Sigmoid colon (tissue), 4 donors: ENCODE measurements around the gene RAB11FIP5.

Experiments used
- POLR2A ChIP-seq, 2 donors: fragments of 450-650 bp; IDR thresholded peaks; one replicate each; pipeline ENCODE4 v1.6.1; 2016; ENCODE audit warnings: antibody characterized with exemption in 2 of 2, mild to moderate bottlenecking in 2 of 2, moderate library complexity in 2 of 2
- POLR2AphosphoS5 ChIP-seq, 4 donors: sonication (generic); formaldehyde crosslinking; IDR thresholded peaks; one replicate each; pipeline ENCODE4 v1.6.1; 2017; ENCODE audit warnings: antibody characterized with exemption in 4 of 4
- TF ChIP-seq, protein P1 (sequence below), 4 experiments: fragments of 450-650 bp in 3 of 4; fragments of 200-600 bp in 1 of 4; IDR thresholded peaks; one replicate each; pipeline ENCODE4 v1.5.1; 2016 to 2019; ENCODE audit warnings: antibody characterized with exemption in 4 of 4, mild to moderate bottlenecking in 3 of 4, moderate library complexity in 2 of 4

DNA sequence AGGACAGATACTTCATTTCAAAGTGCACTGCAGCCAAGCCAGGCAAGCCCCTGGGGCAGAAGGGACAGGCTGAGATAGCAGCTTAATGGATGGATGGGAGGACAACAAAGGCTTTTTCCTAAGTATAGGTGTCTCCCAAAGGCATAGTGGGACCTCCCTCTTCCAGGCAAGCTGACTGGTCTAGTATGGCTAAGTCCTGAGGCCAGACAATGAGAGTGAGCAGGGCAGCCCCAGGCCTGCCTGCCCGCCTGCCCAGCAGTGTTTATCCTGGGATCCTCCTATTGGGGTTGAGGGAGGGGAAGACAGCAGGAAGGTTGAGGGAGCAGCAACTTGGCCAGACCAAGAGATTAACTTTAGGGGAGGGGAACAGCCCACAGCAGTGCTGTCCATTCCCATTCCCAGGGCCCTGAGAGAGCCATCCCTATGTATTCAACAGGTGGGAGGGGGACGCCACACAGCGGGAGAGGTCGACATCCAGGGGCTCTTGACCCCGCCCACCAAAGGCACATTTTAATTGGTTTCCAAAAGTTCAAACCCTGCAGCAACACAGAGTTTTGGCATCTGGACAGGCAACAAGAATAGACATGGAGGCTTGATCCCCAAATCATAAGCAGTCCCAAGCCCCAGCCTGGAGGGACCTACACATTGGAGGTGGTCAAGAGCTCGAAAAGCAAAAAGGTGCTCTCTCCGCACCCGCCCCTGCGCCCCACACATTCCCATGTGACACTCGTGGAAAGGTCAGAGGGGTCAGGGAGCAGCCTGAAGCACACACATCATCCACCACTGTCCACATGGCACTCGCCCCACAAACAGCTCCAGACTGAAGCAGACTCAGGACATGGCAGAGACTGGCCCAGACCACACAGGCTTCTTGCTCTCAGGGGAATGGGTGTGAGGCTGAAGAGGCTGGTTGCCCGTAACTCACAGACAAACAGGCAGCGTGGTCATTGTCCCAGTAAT lies 38.4 kb downstream of the RAB11FIP5 start:
- TF ChIP-seq POLR2A (IDR thresholded peaks at IDR 0.05) (no peak), POLR2AphosphoS5 (IDR thresholded peaks at IDR 0.05) (no peak)
- TF ChIP-seq, protein P1, sequence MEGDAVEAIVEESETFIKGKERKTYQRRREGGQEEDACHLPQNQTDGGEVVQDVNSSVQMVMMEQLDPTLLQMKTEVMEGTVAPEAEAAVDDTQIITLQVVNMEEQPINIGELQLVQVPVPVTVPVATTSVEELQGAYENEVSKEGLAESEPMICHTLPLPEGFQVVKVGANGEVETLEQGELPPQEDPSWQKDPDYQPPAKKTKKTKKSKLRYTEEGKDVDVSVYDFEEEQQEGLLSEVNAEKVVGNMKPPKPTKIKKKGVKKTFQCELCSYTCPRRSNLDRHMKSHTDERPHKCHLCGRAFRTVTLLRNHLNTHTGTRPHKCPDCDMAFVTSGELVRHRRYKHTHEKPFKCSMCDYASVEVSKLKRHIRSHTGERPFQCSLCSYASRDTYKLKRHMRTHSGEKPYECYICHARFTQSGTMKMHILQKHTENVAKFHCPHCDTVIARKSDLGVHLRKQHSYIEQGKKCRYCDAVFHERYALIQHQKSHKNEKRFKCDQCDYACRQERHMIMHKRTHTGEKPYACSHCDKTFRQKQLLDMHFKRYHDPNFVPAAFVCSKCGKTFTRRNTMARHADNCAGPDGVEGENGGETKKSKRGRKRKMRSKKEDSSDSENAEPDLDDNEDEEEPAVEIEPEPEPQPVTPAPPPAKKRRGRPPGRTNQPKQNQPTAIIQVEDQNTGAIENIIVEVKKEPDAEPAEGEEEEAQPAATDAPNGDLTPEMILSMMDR (IDR thresholded peaks at IDR 0.05), result no peak
